ENCODE results near the gene MARK2. TPM values are rescaled to one million over a fixed set of nuclear protein-coding genes. Genes with fewer than 3 reads are reported as not detected.

Gene MARK2
- total and polyA plus RNA-seq, 2 of the 8 experiments (the other 6 are each of a cell fraction or from before 2014, with no cell fraction given), result 19.3 to 58.5 TPM

DNA sequence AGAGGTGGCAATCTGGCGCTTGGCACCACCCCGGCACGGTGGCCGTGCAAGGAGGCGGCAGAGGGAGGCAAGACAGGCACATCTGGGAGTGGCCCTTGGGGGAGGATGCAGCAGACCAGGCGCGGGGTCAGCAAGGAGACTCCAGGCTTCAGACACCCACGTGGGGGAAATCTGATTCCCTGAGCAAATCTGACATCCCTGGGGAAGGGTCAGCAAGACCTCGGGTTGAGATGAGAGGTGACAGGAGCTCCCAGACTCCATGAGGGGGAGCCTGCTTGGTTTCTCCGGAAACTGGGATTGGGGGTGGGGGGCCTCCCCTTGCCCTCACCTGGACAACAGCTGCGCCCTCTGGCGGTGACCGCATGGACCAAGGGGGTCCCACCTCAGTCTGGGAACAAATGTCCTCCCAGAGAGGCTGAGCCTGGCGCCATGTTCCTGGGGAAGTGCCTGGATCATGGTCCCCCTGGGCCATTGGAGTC is 82.1 kb downstream of the MARK2 start:
- peak overlapping the region; percentile 35 to 86 (median 54) for H3K4me3 ChIP-seq (ENCODE audit: extremely low read depth in 1 of 4, insufficient read depth in 2 of 4, low read depth in 3 of 4, low read length in 4 of 4)
- CTCF ChIA-PET (ENCODE audit: partially characterized antibody), result interaction anchor here (0.6 to 9.3 kb wide), 30 partner anchors 9 to 255 kb away, joined by 3 to 129 read pairs (median 5); partner anchors contain the start of genes COX8A, MARK2 and NAA40
- TF ChIP-seq CHD2 (IDR thresholded peaks at IDR 0.05; ENCODE audit: low read length) (peak; percentile 59; the same call in 1 of the 2 replicates), SP2 (IDR thresholded peaks at IDR 0.05; ENCODE audit: low read length) (no peak), TAF1 (IDR thresholded peaks at IDR 0.05; ENCODE audit: low read depth, low read length) (peak; percentile 38; the same call in 1 of the 2 replicates), EZH2 (IDR thresholded peaks at IDR 0.05; ENCODE audit: low read depth, low read length, severe bottlenecking) (no peak), HDAC6 (IDR thresholded peaks at IDR 0.05; ENCODE audit: low read depth, low read length) (no peak), CBX8 (IDR thresholded peaks at IDR 0.05; ENCODE audit: borderline replicate concordance, low read depth, low read length) (no peak), YY1 (IDR thresholded peaks at IDR 0.05; ENCODE audit: low read depth, low read length) (peak; percentile 86), EGR1 (IDR thresholded peaks at IDR 0.05; ENCODE audit: borderline replicate concordance, low read depth, low read length) (no peak), SIN3A (conservative IDR thresholded peaks at IDR 0.05 in 1 of 2, IDR thresholded peaks at IDR 0.05 in 1 of 2; ENCODE audit: low read depth in 1 of 2, low read length in 2 of 2) (peak; percentile 83 to 84; a peak in 3 of 4 replicates), CREB1 (IDR thresholded peaks at IDR 0.05) (no peak), PHF8 (conservative IDR thresholded peaks at IDR 0.05; ENCODE audit: low read depth, low read length) (no peak), FOSL1 (IDR thresholded peaks at IDR 0.05; ENCODE audit: insufficient read depth, low read depth, low read length) (no peak), NANOG (IDR thresholded peaks at IDR 0.05; ENCODE audit: insufficient read depth, low read depth, low read length, poor library complexity, severe bottlenecking) (peak; percentile 28)

More for the DNA sequence above, 82.1 kb downstream of the MARK2 start:
- H2BK20ac ChIP-seq (ENCODE audit: low read length), result peak overlapping the region; percentile 61; the same call in 1 of the 2 replicates
- whole genome bisulfite sequencing, 2 experiments (ENCODE audit: extremely low coverage in 1 of 2, insufficient coverage in 1 of 2, insufficient read length in 1 of 2, insufficient replicate concordance in 2 of 2, low coverage in 1 of 2, low lambda C conversion rate in 2 of 2, missing lambda C conversion rate in 1 of 2), result 8% methylated on average over 14 of the region's 14 CpGs; no CpG with 5 or more reads in 1 of the 2 experiments
- H2BK120ac ChIP-seq (replicated peaks; ENCODE audit: low read depth, low read length), result no peak overlapping the region
- H3K18ac ChIP-seq (ENCODE audit: extremely low read depth, low read length), result peak overlapping the region; percentile 87
- FAIRE-seq (peak; percentile 50), DNase-seq (ENCODE audit: low read depth in 1 of 2, low spot score in 2 of 2) (peak in 1 of 2 experiments; percentile 94)
- H4K8ac ChIP-seq (ENCODE audit: extremely low read depth, insufficient read depth, low read length), result no peak overlapping the region
- peaks cover 0 to 6% of the 10 kb centered on the region in 2 experiments; a peak in 3 of 4 replicates for H3K79me2 ChIP-seq (ENCODE audit: control insufficient read depth in 1 of 2, insufficient read depth in 2 of 2, low read length in 2 of 2)
- H3K9ac ChIP-seq (replicated peaks in 1 of 4; ENCODE audit: extremely low read depth in 1 of 4, low read depth in 3 of 4, low read length in 3 of 4), result no peak overlapping the region
- peak overlapping the region; percentile 56 for H4K91ac ChIP-seq (replicated peaks; ENCODE audit: insufficient read length, low read length)
- H3K23ac ChIP-seq (ENCODE audit: insufficient read length), result no peak overlapping the region
- peaks cover under 1% of the 10 kb centered on the region in 2 experiments for H4K20me1 ChIP-seq (replicated peaks in 1 of 2; ENCODE audit: control insufficient read depth in 1 of 2, insufficient read depth in 2 of 2, low read length in 2 of 2)
- H3K14ac ChIP-seq (ENCODE audit: insufficient read length), result no peak overlapping the region
- H2BK12ac ChIP-seq (ENCODE audit: low read depth, low read length), result peak overlapping the region; percentile 81; the same call in 1 of the 2 replicates
- H3K36me3 ChIP-seq (ENCODE audit: control insufficient read depth in 2 of 4, insufficient read depth in 4 of 4, low read length in 3 of 4), result no peaks in the 10 kb centered on the region
- H3K56ac ChIP-seq (replicated peaks; ENCODE audit: insufficient read length, low read depth, low read length), result no peak overlapping the region
- no peaks in the 10 kb centered on the region for H3K9me3 ChIP-seq (ENCODE audit: insufficient read depth in 2 of 2, low read depth in 1 of 2, low read length in 1 of 2)
- peak overlapping the region; percentile 99; the same call in 1 of the 2 replicates for H2BK5ac ChIP-seq (ENCODE audit: low read depth, low read length)
- H3K27ac ChIP-seq (ENCODE audit: low read depth, low read length), result no peak overlapping the region
- peak overlapping the region; percentile 41; the same call in 1 of the 2 replicates for H2AK5ac ChIP-seq (ENCODE audit: low read depth, low read length)
- H3K4ac ChIP-seq (replicated peaks; ENCODE audit: insufficient read length, low read depth, low read length), result peak overlapping the region; percentile 40
- H4K5ac ChIP-seq (ENCODE audit: insufficient read length, low read depth, low read length), result peak overlapping the region; percentile 49
- POLR2A ChIA-PET (ENCODE audit: partially characterized antibody), result interaction anchor here (0.7 to 10.7 kb wide), 16 partner anchors 12 to 1080 kb away, joined by 3 to 173 read pairs (median 8); partner anchors contain the start of genes COX8A, MARK2, NAA40 and ZFTA
- no peaks in the 10 kb centered on the region; the same call in 1 of the 2 replicates for H3K79me1 ChIP-seq (ENCODE audit: low read depth, low read length)
- peak overlapping the region; percentile 96; the same call in 1 of the 2 replicates for H2BK15ac ChIP-seq (ENCODE audit: low read length)
- peaks cover 2 to 29% (median 25%) of the 10 kb centered on the region in 4 experiments for H3K4me1 ChIP-seq (replicated peaks in 1 of 4; ENCODE audit: control insufficient read depth in 3 of 4, insufficient read depth in 4 of 4, low read length in 3 of 4)
- H3K4me2 ChIP-seq (ENCODE audit: insufficient read depth in 1 of 2, low read depth in 2 of 2, low read length in 2 of 2), result peak overlapping the region; percentile 89 to 97
- peaks cover 0 to 5% (median 0%) of the 10 kb centered on the region in 4 experiments; a peak in 2 of 7 replicates for H3K27me3 ChIP-seq (replicated peaks in 1 of 4; ENCODE audit: control insufficient read depth in 3 of 4, extremely low read depth in 1 of 4, insufficient read depth in 3 of 4, low read length in 3 of 4)
- no peak overlapping the region for H2AFZ ChIP-seq (ENCODE audit: low read length)
- peaks cover 24% of the 10 kb centered on the region for H3K23me2 ChIP-seq (ENCODE audit: low read depth, low read length)
